ENCODE data around the gene FRAS1. TPM values are rescaled to one million over a fixed set of nuclear protein-coding genes. Genes with fewer than 3 reads are reported as not detected.
"Not testable (repeated sequence)": the region's sequence is repeated elsewhere in the genome, so short reads cannot be mapped to it uniquely, and the experiment has no call there.

The FRAS1 gene
- total RNA-seq, 1 donor from 2014 or later = not detected

GRCh38 chr4:78092350-78092749 is 35.2 kb downstream of the FRAS1 start:
- H3K27me3 Mint-ChIP-seq (ENCODE audit: low read depth); DNase-seq (ENCODE audit: low spot score); H3K27ac Mint-ChIP-seq; intact Hi-C loops (cut with micrococcal nuclease); H3K4me3 Mint-ChIP-seq (ENCODE audit: low read depth); H3K36me3 Mint-ChIP-seq (ENCODE audit: low read depth); H3K9me3 Mint-ChIP-seq; H3K4me1 Mint-ChIP-seq (ENCODE audit: low read depth): not testable (repeated sequence)

DNA sequence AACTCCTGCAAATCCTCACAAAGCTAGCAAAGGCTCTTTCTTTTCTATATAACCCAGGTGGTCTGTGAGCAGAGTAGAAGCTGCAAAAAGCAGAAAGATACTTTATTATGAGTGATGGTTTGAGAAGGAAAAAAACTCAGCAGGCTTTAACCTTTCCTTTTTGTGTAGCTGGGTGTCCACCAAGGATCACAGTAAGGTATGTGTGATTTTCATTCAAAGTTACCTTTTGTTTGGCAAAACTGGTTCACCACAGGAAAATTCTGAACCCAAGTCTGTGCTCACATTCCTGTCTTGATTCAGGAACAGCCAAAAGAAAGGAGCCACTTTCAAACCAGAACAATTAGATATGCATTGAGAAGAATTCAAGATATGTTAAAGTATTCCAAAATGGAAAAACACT is 35.7 kb downstream of the FRAS1 start:
- DNase-seq (ENCODE audit: low spot score) = no peak
- no peak overlapping the region for H3K4me3 Mint-ChIP-seq (ENCODE audit: low read depth)
- peaks cover under 1% of the 10 kb centered on the region for H3K27me3 Mint-ChIP-seq (ENCODE audit: low read depth)
- no peaks in the 10 kb centered on the region for H3K9me3 Mint-ChIP-seq
- H3K27ac Mint-ChIP-seq = no peak overlapping the region
- no peaks in the 10 kb centered on the region for H3K4me1 Mint-ChIP-seq (ENCODE audit: low read depth)
- H3K36me3 Mint-ChIP-seq (ENCODE audit: low read depth) = no peaks in the 10 kb centered on the region
- intact Hi-C loops (cut with micrococcal nuclease) = no loop called here

DNA sequence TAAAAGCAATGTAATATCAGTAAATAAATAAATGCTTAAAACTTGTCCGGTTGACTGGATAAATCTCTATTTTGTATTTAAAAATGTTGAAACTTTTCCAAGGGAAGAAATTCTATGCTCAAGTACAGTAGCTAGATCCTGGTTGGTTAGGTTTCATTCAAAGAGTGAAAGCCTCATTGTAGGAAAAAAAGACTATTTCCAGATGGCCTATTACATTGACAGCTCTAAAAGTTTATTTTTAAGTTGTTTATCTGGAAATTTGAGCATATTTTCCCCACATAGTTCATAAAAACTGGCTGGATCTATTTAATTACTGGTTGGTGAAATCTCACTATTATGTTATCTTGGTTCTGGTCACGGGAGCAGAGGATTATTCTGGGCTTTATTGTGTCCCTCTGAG is 38.0 kb downstream of the FRAS1 start:
- Mint-ChIP-seq H3K36me3 (ENCODE audit: low read depth) (no peaks in the 10 kb centered on the region), H3K4me1 (ENCODE audit: low read depth) (no peaks in the 10 kb centered on the region), H3K9me3 (no peaks in the 10 kb centered on the region), H3K4me3 (ENCODE audit: low read depth) (no peak overlapping the region), H3K27ac (no peak overlapping the region), H3K27me3 (ENCODE audit: low read depth) (no peaks in the 10 kb centered on the region)
- no peak for DNase-seq (ENCODE audit: low spot score)
- intact Hi-C loops (cut with micrococcal nuclease) = no loop called here

GRCh38 chr4:78099058-78099457 is 41.9 kb downstream of the FRAS1 start:
- no peak overlapping the region for H3K27ac Mint-ChIP-seq
- intact Hi-C loops (cut with micrococcal nuclease) = no loop called here
- H3K27me3 Mint-ChIP-seq (ENCODE audit: low read depth) = no peaks in the 10 kb centered on the region
- H3K9me3 Mint-ChIP-seq = no peaks in the 10 kb centered on the region
- DNase-seq (ENCODE audit: low spot score) = no peak
- no peaks in the 10 kb centered on the region for H3K4me1 Mint-ChIP-seq (ENCODE audit: low read depth)
- H3K36me3 Mint-ChIP-seq (ENCODE audit: low read depth) = no peaks in the 10 kb centered on the region
- no peak overlapping the region for H3K4me3 Mint-ChIP-seq (ENCODE audit: low read depth)

DNA sequence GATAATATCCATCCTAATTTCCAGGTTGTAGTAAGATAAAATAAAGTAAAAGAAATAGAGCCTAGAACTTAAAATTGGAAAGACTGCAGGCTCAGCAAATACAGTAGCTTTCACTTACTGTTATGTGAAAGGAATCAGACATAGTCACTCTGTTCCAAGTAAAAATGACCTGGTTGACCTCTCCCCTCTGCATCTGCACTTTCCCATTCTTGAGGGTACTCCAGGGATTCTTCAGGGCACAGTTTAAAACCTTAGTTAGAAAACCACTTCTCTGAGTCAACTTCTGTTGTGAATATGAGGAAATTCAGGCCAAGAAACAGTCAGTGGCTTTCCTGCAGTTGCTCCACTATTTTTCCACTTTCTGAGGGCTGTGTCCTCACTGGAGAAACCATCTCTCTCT is 42.9 kb downstream of the FRAS1 start:
- intact Hi-C loops (cut with micrococcal nuclease) = no loop called here
- no peaks in the 10 kb centered on the region for H3K27me3 Mint-ChIP-seq (ENCODE audit: low read depth)
- no peaks in the 10 kb centered on the region for H3K9me3 Mint-ChIP-seq
- no peak overlapping the region for H3K4me3 Mint-ChIP-seq (ENCODE audit: low read depth)
- DNase-seq (ENCODE audit: low spot score) = no peak
- no peak overlapping the region for H3K27ac Mint-ChIP-seq
- no peaks in the 10 kb centered on the region for H3K4me1 Mint-ChIP-seq (ENCODE audit: low read depth)
- H3K36me3 Mint-ChIP-seq (ENCODE audit: low read depth) = no peaks in the 10 kb centered on the region

DNA sequence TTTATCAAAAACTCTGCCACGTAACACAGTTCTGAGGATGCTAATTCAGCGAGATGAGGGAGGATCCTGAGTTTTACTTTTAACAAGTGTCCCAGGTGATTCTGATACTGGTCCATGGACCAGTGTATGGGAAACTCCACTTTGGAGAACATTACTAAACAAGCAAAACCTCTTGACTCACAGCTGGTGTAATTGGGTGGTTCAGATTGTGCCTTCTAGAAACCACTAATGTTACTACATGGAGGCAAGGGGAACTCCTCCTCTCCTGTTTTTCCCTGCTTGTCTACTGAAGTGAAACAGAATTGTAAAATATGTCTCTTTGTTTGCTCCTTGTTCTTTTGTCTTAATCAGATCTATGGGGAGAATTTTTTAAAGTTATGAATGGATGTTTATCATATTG is 62.6 kb downstream of the FRAS1 start:
- intact Hi-C loops (cut with micrococcal nuclease) = no loop called here
- Mint-ChIP-seq H3K27ac (no peak overlapping the region), H3K4me1 (ENCODE audit: low read depth) (no peaks in the 10 kb centered on the region), H3K36me3 (ENCODE audit: low read depth) (no peaks in the 10 kb centered on the region), H3K9me3 (no peaks in the 10 kb centered on the region), H3K27me3 (ENCODE audit: low read depth) (no peaks in the 10 kb centered on the region), H3K4me3 (ENCODE audit: low read depth) (no peak overlapping the region)
- no peak for DNase-seq (ENCODE audit: low spot score)

- no peaks in the 10 kb centered on the region for H3K4me1 Mint-ChIP-seq (ENCODE audit: low read depth)
Measured at GRCh38 chr4:78120144-78120880, 63.2 kb downstream of the FRAS1 start.

DNA sequence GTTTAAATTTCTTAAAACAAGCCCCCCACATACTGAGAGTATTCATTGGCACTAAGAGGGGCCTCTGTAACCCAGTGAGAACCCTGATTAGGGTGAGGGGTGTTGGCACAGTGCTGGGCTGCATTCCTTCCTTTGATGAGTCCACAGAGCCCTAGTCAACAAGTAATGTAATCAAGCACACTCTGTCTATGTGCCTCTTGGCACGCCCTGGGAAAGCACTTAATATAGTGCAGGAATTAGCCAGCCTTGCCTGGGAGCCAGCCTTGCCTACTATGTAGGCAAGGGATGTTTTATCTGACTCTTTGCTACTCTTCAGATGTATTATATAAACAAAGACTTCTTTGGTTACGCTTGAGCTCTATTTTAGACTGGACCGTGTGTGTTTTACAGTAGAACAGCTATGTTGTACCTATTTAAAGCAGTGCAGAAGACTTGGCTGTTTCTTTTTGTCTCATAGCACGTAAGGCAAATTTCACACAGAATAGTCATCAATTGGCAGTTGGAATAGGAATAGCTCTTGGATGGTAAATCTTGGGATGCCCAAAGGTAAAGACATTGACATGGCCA is 64.3 kb downstream of the FRAS1 start:
- Mint-ChIP-seq H3K27me3 (ENCODE audit: low read depth) (no peaks in the 10 kb centered on the region), H3K4me1 (ENCODE audit: low read depth) (no peaks in the 10 kb centered on the region), H3K4me3 (ENCODE audit: low read depth) (no peak overlapping the region), H3K27ac (no peak overlapping the region), H3K36me3 (ENCODE audit: low read depth) (no peaks in the 10 kb centered on the region), H3K9me3 (no peaks in the 10 kb centered on the region)
- no peak for DNase-seq (ENCODE audit: low spot score)
- intact Hi-C loops (cut with micrococcal nuclease) = no loop called here

More at GRCh38 chr4:78120144-78120880, 63.2 kb downstream of the FRAS1 start:
- no peaks in the 10 kb centered on the region for H3K27me3 Mint-ChIP-seq (ENCODE audit: low read depth)
- H3K9me3 Mint-ChIP-seq = no peaks in the 10 kb centered on the region
- no peak overlapping the region for H3K4me3 Mint-ChIP-seq (ENCODE audit: low read depth)
- no peak for DNase-seq (ENCODE audit: low spot score)
- intact Hi-C loops (cut with micrococcal nuclease) = no loop called here
- no peaks in the 10 kb centered on the region for H3K36me3 Mint-ChIP-seq (ENCODE audit: low read depth)
- H3K27ac Mint-ChIP-seq = no peak overlapping the region

- intact Hi-C loops (cut with micrococcal nuclease); H3K4me3 Mint-ChIP-seq (ENCODE audit: low read depth); H3K9me3 Mint-ChIP-seq; H3K4me1 Mint-ChIP-seq (ENCODE audit: low read depth); H3K36me3 Mint-ChIP-seq (ENCODE audit: low read depth); H3K27ac Mint-ChIP-seq; DNase-seq (ENCODE audit: low spot score); H3K27me3 Mint-ChIP-seq (ENCODE audit: low read depth): not testable (repeated sequence)
Measured at GRCh38 chr4:78125834-78126331, 68.8 kb downstream of the FRAS1 start.

GRCh38 chr4:78129383-78130108 is 72.4 kb downstream of the FRAS1 start:
- no peaks in the 10 kb centered on the region for H3K27me3 Mint-ChIP-seq (ENCODE audit: low read depth)
- H3K4me1 Mint-ChIP-seq (ENCODE audit: low read depth) = no peaks in the 10 kb centered on the region
- DNase-seq (ENCODE audit: low spot score) = no peak
- no peaks in the 10 kb centered on the region for H3K36me3 Mint-ChIP-seq (ENCODE audit: low read depth)
- intact Hi-C loops (cut with micrococcal nuclease) = no loop called here
- H3K4me3 Mint-ChIP-seq (ENCODE audit: low read depth) = no peak overlapping the region
- H3K27ac Mint-ChIP-seq = no peak overlapping the region
- H3K9me3 Mint-ChIP-seq = peaks cover 7% of the 10 kb centered on the region

DNA sequence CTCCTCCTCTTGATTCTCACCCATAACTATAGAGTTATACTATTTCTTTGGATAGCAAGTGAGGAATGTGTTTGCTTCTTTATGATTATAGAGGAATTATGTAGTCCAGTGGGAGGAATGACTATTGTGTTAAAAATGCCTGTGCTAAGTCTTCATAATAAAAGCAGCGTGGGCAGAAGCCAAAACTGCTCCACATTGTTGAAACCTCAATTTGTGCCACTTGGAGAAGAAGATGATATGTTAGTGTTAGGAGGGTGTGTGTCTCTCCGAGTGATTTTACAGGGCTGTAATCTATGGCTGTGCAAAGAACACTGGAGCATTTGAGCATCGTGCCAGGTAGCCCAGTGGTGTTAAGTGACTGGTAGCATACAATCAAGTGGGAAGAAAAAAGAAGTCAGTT is 74.3 kb downstream of the FRAS1 start:
- Mint-ChIP-seq H3K27me3 (ENCODE audit: low read depth) (no peaks in the 10 kb centered on the region), H3K9me3 (peaks cover 7% of the 10 kb centered on the region), H3K4me3 (ENCODE audit: low read depth) (no peak overlapping the region), H3K27ac (no peak overlapping the region), H3K36me3 (ENCODE audit: low read depth) (no peaks in the 10 kb centered on the region), H3K4me1 (ENCODE audit: low read depth) (no peaks in the 10 kb centered on the region)
- intact Hi-C loops (cut with micrococcal nuclease) = no loop called here
- DNase-seq (ENCODE audit: low spot score) = no peak

DNA sequence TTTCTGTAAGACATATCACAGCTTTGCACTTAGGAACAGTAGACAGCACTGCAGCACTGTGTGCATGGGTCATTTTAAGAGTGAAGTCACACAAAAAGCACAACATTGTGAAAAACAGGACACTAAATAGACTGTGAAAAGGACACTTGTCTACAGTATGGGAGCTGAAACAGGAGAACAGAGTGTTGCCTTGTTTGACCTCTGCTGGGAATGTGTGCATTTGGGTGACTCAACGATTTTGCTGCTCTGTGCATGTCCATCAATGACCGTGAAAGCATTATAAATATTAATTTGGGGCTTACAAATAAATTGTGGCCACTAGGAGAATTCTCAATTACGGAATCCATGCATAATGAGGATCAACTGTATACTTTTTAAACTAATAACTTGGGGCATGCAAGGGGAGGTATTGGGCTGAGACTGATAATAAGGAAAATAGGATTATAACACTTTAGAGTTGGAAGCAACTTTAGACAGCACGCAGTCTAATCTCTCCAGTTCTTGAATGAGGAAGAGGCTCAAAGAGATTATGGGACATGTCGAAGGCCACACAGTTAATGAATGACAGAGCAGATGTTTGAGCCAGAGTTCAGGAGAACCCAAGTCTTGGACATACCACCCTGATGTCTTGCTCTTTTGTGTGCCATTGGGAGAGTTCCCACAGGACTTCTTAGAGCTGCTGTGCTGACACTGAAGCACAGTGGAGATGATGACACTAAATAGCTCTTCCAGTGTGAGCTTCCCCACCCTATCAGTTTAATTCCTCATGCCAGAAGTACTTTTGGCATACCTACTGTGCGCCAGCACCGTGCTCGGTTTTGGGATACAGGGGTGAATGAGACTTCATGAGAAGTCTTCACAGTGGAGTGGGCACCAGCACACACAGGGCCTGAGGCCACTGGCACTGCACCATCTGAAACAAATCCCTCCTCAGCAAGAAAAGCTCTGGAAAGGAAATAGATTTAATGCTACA is 79.3 kb downstream of the FRAS1 start:
- H3K36me3 Mint-ChIP-seq (ENCODE audit: low read depth) = no peaks in the 10 kb centered on the region
- H3K9me3 Mint-ChIP-seq = no peaks in the 10 kb centered on the region
- H3K27ac Mint-ChIP-seq = no peak overlapping the region
- no peaks in the 10 kb centered on the region for H3K4me1 Mint-ChIP-seq (ENCODE audit: low read depth)
- intact Hi-C loops (cut with micrococcal nuclease) = no loop called here
- no peak for DNase-seq (ENCODE audit: low spot score)
- no peaks in the 10 kb centered on the region for H3K27me3 Mint-ChIP-seq (ENCODE audit: low read depth)
- no peak overlapping the region for H3K4me3 Mint-ChIP-seq (ENCODE audit: low read depth)
